HG03558 (cell line): ENCODE results near the gene NRF1.

Source experiments
- ATAC-seq: cut with Tn5 transposase; IDR thresholded peaks from one replicate; pipeline ENCODE4 v1.9.1; 2021; ENCODE audit warnings: moderate number of reproducible peaks; ENCODE audit not compliant: unreplicated experiment; ENCODE audit errors: extremely low read depth

The NRF1 gene

DNA sequence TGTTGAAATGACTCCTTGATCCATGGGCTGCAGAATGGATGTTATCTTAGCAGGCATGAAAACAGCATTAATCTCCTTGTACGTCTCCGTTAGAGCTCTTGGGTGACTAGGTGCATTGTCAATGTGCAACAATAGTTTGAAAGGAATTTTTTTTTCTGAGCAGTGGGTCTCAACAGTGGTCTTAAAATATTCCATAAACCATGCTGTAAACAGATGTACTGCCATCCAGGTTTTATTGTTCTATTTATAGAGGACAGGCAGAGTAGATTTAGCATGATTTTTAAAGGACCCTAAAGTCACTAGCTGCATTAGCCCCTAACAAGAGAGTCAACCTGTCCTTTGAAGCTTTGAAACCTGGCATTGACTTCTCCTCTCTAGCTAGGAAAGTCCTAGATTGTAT, 64.0 kb downstream of the NRF1 start:
- no peak for ATAC-seq

GRCh38 chr7:129676017-129676897, 64.7 kb downstream of the NRF1 start:
- no peak for ATAC-seq

DNA sequence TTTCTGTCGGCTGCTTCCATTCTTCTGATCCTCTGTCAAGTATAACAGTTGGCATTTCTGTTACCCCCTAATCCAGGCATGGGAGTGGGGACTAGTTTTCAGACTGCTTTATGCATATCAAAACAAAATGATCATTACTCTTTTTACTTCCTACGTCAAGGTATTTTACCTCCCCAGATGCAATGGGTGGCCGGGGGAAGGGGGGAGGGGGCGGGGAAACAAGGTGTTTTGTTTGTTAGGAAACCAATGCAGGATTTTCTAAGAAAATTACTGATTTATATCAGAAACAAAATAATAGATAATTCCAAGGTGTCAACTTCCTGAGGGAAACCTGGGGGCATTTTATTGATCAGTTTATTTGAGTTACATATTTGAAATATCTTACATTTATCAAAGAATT, 66.3 kb downstream of the NRF1 start:
- no peak for ATAC-seq

DNA sequence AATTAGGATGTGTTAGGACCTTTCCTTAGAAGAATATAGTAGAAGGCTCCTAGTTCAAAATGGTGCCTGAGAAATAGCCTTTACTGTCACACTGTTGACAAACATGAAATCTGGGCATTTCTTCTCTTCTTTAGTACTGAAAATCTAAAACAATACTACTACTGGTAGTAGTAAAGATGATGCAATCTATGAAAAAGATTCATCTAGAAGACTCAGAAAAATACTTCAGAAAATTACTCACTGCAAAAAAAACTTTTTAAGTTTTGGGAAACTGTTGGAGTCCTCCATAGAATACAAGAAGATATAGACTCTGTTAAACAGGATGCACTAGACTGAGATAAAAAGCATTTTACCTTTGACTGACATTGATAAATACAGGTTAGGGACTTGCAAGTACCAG, 67.1 kb downstream of the NRF1 start:
- no peak for ATAC-seq

GRCh38 chr7:129680400-129680799, 68.9 kb downstream of the NRF1 start:
- ATAC-seq: no peak

- ATAC-seq: no peak
These were observed 73.3 kb downstream of the NRF1 start for GRCh38 chr7:129684777-129685176.

- ATAC-seq: no peak
These were observed 74.5 kb downstream of the NRF1 start for GRCh38 chr7:129686063-129686462.

DNA sequence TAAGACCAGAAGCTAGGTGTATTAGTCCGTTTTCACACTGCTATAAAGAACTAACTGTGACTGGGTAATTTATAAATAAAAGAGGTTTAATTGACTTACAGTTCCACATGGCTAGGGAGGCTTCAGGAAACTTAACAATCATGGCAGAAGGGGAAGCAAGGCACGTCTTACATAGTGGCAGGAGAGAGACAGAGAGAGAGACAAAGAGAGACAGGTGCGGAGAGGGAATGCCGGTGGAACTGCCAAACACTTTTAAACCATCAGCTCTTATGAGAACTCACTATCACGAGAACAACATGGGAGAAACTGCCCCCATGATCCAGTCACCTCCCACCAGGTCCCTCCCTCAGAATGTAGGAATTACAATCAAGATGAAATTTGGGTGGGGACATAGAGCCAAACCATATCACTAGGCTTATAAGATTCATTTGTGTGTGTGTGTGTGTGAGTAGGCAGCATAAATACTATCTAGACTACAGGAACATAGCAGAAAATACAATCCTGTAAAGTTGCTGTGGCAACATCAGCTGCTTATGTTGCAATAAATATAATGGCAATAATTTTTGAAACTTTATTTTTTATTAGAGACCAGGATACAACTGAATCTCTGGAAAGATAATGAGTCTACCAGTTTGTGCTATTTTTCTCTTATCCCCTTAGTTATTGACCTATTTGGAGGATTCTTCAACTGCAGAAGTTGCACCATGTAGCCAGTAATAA, 77.1 kb downstream of the NRF1 start:
- ATAC-seq: no peak

DNA sequence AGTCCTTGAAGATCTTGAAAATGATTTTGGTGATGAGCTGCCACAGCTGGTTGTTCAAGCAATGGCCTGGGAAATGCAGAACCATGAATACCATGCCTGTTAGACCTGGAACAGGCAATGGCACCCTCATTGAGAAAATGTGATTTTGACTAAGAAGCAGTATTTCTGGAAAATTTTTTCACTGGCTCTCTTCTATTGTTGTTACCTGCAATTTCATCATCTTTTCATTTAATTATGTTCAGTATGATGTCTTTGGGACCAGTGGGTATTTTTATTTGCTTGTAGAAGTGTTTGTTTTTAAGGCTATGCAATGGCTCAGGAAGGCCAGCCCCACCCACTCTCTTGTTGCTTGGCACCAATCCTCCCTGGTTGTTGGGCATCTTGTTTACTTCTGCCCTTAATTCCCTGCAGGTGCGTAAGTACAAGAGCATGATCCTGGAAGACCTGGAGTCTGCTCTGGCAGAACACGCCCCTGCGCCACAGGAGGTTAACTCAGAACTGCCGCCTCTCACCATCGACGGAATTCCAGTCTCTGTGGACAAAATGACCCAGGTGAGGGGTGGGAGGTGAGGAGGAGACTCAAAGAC, 78.6 kb downstream of the NRF1 start:
- no peak for ATAC-seq

- ATAC-seq: no peak
These were observed 79.2 kb downstream of the NRF1 start for GRCh38 chr7:129690701-129691100.

- no peak for ATAC-seq
These were observed 87.2 kb downstream of the NRF1 start for GRCh38 chr7:129698516-129699418.

DNA sequence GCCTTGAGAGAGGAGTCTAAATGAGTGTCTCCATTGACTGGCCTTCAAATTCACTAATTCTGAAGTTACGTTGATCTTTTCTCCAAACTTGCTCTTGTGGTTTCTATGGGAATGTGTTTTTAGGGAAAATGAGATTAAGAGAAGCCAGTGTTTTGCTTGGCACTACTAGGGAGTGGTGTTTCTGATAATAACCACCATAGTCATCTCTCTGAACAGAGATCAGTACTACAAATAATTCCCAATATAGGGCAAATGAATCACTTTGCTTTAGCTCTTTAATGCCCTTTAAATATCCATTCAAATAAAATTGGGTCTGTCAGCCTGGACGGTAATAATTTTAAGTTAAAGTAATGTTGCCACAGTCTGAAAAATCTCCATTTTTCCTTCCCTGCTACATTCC, 90.8 kb downstream of the NRF1 start:
- ATAC-seq: no peak

- no peak for ATAC-seq
These were observed 91.3 kb downstream of the NRF1 start for GRCh38 chr7:129702761-129703338.

DNA sequence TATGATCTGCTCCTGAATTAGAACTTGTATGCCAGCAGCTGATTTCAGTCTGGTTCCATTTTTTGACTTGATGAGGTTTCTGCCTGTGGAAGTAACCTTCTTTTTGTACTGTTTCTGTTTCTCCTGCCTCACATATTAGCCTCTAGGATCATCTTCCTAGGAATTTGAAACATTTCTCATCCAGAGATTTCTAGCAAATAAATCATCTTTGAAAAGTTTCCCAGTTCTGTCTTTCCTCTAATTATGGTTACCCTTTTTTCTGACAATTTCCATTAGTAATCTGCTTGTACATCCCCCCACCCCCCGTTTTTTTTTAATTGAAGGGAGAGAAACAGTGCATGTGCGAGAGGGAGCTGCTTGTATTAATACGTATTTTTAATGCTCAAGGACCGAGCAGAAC, 92.2 kb downstream of the NRF1 start:
- ATAC-seq: no peak

DNA sequence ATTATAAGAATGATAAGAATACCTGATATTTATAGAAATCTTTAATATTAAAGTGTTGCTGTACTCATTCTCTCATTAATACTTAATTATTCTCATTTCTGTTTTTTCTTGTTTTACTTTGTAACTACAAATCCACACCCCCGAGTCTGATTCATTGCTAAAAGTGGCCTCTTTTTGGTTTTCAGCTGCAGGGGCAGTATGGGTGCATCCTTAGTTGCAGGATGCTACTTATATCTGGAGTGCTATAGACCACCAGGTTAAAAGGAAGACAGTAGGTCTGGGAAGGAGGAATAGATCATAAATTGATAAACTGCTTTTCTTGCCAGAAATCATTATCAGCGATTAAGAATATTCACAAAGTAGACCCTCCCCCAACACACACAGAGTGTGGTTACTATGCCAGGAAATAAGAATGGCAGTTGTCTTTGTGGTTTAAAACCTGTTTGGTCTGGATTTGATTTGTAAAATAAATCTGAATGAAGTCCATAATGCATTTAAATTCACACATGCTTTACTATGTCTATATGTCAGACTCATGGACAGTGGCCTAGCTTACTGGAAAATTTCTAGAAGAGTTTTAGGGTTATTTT, 96.5 kb downstream of the NRF1 start:
- ATAC-seq: no peak

- ATAC-seq: no peak
These were observed 102.0 kb downstream of the NRF1 start for GRCh38 chr7:129713544-129713943.

- ATAC-seq: no peak
These were observed 103.1 kb downstream of the NRF1 start for GRCh38 chr7:129714514-129715063.

DNA sequence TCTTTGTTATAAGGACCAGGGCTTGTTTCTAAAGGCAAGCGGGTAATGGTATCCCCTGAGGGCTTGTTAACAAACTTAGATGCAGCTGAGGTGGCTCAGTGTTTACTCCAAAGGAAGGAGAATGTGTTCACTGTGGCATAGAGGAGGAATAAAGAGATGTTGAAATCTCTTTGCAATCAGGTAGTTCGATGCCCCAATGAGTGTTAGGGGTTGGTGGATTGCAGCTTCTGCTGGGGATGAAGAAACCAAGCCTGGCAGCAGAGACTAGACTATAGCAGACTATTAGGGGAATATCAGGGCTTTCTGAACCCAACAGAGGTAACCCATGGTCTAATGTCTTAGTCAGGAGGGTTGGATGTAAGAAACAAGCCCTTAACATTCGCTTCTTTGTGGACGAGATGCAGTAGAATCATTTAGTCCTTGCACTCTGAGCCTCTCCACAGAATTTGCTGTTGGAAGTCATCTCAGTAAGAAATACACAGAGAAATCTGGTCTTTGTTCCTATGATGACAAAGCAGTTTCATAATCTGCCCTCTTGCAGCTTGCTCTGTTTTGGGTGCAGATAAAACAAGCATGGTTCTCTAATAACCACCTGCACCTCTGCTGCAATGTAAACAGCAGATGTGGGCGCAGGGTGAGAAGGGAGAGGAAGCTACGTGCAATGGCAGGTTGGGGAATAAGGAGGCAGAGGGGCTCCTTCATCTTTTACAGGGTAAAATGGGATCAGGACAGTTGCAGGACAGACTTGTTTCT, 108.6 kb downstream of the NRF1 start:
- no peak for ATAC-seq

- ATAC-seq: no peak
These were observed 109.5 kb downstream of the NRF1 start for GRCh38 chr7:129721068-129721467.
